ENCODE measurements around the gene CUX1.
"Not testable (repeated sequence)": the region's sequence is repeated elsewhere in the genome, so short reads cannot be mapped to it uniquely, and the experiment has no call there.

Gene CUX1

DNA sequence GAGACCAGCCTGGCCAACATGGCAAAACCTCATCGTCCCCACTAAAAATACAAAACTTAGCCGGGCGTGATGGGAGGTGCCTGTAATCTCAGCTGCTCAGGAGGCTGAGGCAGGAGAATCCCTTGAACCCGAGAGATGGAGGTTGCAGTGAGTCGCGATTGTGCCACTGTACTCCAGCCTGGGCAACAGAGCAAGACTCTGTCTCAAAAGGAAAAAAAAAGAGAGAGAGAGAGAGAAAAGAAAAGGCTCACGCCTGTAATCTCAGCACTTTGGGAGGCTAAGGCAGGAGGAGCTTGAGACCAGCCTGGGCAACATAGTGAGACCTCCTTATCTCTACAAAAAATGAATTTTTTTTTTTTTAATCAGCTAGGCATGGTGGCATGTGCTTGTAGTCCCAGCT lies 157.6 kb downstream of the CUX1 start:
- in situ Hi-C loops (cut with MboI; ENCODE audit: low sequenced_read_pairs): no loop called here

DNA sequence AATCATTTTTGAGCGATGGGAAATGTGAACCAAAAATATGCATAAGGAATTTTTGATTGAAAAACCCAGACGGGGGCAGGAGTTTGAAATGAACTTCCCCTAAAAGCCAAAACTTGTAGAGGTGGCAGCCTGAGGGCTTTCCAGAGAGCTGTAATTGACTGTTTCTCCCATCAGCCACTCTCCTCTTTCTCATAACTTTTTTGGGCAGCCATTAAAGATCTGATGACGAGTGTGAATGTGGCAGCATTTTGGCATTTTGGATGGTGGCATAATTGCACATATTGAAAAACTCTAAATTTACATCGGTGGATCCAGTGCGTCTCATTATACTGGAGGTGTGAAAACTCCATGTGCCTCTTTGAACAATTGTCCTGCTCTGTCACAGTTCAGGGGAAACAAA lies 159.0 kb downstream of the CUX1 start:
- in situ Hi-C loops (cut with MboI; ENCODE audit: low sequenced_read_pairs): no loop called here

DNA sequence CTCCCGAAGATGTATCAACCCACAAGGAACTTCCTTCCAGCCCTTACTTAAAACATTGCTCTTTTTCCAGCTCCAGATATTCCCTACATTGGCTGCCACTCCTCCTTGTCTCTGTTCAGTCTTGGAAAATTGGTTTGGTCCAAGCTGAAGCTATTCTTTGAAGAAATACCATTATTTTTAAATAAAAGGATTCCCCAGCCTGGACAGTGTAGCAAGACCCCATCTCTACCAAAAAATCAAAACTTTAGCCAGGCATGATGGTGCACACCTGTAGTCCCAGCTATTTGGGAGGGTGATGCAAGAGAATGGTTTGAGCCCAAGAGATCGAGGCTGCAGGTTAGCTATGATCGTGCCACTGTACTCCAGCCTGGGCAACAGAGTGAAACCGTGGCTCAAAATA lies 159.8 kb downstream of the CUX1 start:
- in situ Hi-C loops (cut with MboI; ENCODE audit: low sequenced_read_pairs): no loop called here

DNA sequence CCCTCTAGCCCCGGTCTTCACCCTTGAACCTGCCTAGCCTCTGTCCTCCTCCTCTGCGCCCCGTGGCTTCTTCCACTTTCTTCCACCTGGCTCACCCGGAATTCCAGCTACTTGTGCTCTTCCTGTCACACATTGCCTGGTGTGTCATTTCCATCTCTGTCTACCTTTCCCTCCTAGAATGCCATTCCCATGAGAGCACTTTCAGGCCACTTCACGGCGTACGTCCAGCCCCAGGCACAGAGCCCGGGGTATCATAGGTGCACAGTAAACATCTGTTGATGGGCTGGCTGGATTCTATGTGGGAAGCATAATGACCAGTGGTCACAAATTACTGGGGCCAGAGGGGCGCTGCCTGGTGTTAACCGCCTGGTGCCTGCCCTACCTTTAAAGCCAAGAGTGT lies 161.3 kb downstream of the CUX1 start:
- in situ Hi-C loops (cut with MboI; ENCODE audit: low sequenced_read_pairs): no loop called here

DNA sequence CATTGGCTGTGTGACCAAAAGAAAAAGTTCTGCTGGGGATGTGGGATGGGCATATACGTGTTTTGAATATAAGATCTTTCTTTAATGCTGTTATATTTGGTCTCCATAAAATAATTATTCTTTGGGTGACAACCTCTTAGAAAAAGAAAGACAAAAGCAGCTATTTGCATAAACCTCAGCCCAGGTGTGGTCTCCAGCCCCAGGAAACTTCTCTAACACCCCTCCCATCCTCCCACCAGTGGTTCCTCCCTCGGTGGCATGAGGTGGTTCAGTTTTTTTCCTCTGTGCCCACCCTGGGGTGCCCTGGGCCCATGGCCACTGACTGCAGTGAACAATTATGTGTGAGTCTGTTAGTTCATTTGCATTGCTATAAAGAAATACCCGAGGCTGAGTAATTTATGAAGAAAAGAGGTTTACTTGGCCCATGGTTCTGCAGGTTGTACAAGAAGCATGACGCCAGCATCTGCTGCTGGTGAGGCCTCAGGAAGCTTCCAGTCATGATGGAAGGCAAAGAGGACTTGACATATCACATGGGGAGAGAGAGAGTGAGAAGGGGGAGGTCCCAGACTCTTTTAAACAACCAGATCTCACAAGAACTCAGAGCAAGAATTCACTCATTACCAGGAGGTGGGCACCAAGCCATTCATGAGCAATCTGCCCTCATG lies 165.9 kb downstream of the CUX1 start:
- in situ Hi-C loops (cut with MboI; ENCODE audit: low sequenced_read_pairs): no loop called here

DNA sequence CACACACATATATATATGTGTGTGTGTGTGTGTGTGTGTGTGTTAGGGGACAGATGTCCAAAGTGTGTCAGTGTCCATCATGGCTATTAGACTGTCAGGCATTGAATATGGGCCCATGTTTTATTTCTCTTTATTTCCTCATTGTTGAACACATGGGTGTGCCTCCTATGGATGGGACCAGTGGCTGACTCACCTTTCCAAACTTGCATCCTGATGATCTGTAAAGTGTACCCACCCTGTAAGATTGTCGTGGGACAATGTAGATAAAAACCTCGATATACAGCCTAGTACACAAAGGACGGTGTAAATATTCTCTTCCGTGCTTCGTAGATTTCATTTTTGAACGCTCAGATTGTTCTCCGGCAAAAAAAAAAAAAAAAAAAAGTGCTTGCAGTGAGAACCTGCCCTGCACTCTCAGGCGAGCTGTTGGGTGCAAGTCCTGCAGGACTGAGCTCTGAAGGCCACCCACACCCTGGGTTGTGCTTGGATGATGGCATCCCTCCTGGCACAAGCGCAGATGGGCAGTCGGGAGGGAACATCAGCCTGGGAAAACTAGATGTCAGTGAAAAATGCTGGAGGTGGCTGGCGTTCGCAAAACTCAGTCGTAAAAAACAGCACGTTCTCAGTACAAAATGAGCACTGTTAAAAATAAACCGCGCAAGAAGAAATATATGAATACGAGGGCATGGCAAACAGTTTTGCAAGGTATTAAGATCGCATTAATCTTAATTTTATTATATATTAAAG lies 166.9 kb downstream of the CUX1 start:
- in situ Hi-C loops (cut with MboI; ENCODE audit: low sequenced_read_pairs): no loop called here

DNA sequence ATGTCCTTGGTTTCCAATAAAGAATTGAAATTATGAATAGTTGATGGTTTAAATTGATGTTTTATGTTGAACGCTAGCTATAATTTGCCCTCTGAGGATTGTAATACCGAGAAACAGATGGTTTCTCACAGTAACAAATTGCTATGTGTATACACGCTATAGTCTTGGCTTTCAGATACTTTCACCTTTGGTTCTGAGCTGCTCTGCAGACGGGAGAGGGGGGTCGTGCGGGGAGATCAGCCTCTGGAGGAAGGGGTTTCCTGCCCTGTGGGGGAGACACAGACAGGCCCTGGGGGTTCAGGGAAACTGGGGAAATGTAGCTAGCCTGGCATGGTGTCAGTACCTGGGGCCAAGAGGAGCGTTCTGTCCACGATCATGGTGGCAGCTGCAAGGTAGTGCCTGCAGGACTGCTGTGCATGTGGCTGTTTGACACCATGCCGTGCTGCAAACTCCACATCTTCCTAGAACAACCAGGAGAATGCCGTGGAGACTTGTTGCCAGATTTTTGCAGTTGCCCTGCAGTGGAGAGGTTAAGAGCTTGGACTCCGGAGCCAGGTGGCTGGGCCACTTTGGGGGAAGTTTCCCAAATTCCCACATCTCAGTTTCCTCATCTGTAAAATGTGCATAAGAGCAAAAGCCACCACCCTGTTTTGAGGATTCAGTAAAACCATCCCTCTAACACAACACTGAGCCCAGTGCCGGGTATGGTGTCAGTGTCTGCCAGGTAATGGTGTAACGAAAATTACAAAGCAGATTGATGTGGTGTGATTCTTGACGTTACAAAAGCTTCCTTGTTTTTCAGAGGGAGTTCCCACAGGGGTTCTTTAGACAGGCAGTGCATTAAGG lies 167.9 kb downstream of the CUX1 start:
- in situ Hi-C loops (cut with MboI; ENCODE audit: low sequenced_read_pairs): no loop called here

DNA sequence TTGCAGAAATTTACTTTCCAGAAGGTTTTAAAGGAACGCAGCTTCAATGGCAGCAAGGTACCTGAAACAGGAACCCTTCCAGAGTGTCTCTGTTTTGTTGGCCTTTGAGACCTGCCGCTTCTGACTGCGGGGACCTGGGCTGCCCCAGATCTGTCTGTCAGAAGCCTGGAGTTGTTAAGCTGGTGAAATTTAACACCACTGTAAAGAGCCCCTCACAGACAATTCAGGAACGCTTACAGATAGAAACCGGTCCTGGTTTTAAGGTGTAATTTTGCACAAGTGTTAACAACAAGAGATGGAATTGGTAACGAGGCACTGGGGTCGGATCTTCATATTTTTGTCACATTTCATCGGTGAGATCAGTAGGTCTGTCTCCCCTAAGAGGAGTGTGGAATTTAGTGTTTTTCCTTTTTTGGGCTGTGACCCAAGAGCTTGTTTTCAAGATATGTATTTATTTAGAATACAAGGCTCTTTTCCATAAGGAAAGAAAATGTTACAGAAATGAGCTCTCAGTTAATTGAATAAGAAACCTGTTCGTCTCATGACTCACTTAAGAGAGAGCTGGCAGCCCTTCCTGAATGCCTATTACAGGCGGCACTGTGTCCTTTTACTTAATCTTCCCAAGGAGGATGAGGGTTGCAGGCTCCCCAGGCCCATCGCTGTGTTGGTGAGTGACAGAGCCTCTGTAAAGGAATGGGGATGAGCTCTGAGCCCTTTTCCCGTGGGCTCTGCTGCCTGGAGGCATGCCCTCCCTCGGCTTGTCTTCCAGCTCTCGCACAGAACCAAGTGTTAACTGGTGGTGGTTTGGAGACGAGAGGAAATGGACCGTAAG lies 168.7 kb downstream of the CUX1 start:
- in situ Hi-C loops (cut with MboI; ENCODE audit: low sequenced_read_pairs): no loop called here

DNA sequence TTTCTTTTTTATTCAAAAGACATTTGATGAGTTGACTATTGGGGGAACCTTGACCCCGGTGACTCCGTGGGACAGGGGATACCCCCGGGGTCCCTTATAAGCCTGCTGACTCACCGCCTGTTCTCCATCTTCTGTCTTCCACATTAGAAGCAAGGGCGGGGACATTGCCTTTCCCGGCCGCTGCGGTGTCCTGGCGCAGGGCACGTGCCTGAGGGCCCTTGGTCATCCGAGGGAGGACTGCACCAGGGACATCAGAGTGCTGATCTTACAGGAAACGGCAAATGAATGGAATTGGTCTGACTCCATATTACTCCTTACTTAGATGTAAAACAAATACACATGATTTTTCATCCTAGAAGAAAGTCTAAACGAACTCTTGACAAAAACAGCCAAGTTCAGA lies 170.1 kb downstream of the CUX1 start:
- in situ Hi-C loops (cut with MboI; ENCODE audit: low sequenced_read_pairs): no loop called here

DNA sequence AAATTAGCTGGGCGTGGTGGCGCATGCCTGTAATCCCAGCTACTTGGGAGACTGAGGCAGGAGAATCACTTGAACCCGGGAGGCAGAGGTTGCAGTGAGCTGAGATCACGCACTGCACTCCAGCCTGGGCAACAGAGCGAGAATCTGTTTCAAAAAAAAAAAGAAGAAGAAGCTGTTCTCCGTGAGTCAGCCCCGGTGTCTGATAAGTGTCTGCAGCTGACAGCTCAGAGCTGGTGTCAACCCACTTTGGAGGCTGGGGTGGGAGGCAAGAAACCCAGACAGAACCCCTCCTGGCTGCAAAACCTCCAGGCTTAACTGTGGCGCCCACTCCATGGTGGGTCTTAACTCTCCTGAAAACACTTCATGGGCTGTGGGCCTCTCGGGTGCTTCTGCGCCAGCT lies 170.6 kb downstream of the CUX1 start:
- in situ Hi-C loops (cut with MboI; ENCODE audit: low sequenced_read_pairs): not testable (repeated sequence)

DNA sequence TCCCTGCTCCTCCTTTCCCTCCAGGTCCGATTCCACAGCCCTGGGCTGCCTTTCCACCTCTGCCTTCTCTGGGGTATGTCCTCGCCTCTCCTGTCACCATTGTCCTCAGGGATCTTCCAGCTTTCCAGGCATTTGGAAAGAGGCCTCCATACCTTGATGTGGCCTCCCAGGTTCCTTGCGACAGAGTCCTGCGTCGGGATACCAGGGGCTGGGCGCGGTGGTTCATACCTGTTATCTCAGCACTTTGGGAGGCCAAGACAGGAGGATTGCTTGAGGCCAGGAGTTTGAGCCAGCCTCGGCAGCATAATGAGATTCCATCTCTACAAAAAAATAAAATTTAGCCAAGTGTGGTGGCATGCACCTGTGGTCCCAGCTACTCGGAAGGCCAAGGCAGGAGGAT lies 171.1 kb downstream of the CUX1 start:
- in situ Hi-C loops (cut with MboI; ENCODE audit: low sequenced_read_pairs): no loop called here

DNA sequence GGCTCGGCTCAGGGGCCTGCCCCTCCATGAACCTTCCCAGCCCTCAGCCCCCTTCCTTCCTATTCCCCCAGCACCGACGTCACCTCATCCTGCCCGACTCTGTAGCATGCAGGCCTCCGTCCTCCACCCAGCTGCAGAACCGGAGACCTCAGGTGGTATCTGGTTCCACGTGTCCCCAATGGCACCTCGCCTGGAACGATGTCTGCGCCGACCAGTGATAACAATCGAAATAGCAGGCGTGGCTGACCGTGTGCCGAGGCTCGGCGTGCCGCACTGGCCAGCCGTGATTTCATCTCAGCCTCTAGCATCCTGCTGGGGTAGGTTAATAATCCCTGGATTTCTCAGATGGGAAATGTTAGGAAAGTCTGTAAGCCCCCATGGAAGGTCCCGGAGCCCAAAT lies 171.7 kb downstream of the CUX1 start:
- in situ Hi-C loops (cut with MboI; ENCODE audit: low sequenced_read_pairs): no loop called here

DNA sequence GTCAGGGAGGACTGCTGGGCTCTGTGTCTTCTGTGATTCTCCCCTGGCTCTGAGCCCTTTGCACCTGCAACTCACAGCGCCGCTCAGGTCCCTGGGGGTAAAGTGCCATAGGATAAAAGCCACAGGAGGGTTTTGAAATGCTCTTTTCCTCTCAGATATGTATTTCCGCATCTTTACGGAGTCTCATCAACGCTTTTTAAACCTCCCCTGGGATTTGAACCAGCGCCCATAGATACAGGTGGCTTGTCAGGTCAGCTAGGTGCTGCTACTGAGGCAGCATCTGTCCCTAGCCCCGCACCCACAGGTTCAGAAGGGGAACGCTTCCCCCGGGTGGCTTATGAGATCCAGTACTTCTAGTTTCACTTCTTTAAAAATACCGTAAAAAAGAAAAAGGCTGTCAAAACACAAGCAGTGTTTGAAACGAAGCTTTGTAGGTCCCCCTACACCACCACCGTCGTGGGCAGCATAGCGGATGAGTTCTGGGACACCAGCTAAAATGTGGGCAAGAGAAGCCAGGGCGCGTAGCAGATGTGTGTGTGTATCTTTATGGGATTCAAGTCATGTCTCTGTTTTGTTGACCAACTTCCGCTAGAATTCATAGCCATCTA lies 173.5 kb downstream of the CUX1 start:
- in situ Hi-C loops (cut with MboI; ENCODE audit: low sequenced_read_pairs): no loop called here

DNA sequence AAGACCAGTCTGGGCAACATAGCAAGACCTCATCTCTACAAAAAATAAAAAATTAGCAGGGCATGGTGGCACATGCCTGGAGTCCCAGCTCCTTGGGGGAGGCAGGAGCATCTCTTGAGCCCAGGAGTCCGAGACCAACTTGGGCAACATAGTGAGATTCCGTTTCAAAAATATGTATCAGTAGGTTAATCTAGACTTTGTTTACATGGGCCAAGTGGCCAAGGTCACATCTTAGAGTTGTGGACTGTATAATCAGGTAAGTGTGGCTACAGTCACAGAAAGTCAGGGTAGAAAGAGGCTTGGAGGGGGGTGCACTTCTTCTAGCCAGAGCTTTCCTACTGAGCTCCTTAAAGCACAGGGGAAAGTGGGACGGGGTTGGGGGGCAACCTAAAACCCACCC lies 174.4 kb downstream of the CUX1 start:
- in situ Hi-C loops (cut with MboI; ENCODE audit: low sequenced_read_pairs): no loop called here

DNA sequence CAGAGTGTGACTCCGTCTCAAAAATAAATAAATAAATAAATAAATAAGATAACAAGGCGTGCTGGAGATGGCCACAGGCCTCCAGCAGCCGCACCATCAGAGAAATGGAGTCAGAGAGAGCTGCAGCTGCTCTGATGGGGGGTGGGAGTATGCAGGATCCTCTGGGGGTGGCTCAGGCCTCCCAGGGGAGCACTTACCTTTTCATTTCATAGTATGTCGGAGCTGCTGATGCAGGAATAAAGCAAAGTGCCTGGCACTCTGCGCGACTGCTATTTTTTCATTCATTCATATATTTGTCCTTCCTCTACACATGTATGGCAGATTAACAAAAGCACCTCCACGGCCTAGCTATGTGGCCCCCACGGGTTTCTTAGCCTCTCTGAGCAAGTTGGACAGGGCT lies 175.9 kb downstream of the CUX1 start:
- in situ Hi-C loops (cut with MboI; ENCODE audit: low sequenced_read_pairs): no loop called here

DNA sequence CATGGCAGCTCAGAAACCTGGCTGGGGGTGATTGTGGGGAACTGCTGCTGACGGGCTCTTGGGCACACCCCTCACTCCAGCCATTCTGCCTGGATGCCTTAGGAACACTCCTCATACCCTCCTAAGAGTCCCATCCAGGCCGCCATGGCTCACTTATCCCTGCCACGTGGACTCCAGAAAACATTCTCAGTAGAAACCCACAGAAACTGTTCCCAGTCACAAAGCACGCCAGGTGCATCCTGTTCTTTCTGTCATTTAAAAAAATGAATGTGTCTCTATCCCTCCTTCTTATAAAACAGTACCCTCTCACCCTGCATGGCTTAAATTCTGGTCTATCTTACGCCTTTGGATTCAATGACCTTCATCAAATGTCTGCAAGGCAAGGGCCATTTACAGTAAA lies 177.7 kb downstream of the CUX1 start:
- in situ Hi-C loops (cut with MboI; ENCODE audit: low sequenced_read_pairs): no loop called here

DNA sequence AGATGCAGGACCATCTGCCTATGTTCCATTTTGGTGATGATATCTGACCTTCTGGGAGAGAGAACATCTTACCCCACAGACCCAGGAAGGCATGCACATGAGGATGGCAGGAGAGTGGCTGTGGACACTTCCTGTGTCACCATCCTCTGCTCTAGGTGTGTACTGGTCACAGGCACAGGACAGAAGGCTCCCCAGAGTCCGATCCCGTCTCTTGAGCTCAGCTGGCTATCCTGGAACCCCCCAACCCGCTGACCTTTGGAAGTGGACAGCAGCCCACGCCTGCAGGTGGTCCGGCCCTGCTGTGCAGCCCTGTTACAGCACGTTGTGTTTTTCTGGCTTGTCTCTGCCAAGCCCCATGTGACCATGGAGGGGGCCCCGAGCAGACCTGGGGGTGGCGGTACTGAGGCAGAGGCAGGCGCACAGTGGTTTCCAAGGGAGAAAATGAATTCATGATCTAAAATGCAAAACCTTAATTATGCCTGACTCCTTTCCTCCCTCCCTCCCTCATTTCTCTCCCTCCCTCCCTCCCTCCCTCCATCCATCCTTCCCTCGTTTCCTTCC lies 178.8 kb downstream of the CUX1 start:
- in situ Hi-C loops (cut with MboI; ENCODE audit: low sequenced_read_pairs): no loop called here

DNA sequence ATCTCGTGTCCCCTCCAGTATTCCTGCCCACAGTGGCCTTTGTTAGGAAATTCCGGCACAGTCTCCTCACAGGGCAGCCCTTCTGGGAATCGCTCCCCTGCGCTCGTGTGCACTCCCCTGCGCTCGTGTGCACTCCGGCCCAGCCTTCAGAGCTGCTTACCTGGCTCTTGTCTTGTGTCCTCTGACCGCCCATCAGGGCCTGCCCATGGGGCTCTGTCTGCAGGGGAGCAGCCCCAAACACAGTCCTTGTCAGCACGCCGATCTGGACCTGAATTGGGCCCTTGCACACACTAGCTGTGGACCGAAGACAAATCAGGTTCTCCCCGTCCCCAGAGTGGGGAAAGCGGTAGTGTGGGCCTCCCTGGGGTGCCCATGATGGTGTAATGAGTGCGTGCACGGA lies 179.4 kb downstream of the CUX1 start:
- in situ Hi-C loops (cut with MboI; ENCODE audit: low sequenced_read_pairs): no loop called here

DNA sequence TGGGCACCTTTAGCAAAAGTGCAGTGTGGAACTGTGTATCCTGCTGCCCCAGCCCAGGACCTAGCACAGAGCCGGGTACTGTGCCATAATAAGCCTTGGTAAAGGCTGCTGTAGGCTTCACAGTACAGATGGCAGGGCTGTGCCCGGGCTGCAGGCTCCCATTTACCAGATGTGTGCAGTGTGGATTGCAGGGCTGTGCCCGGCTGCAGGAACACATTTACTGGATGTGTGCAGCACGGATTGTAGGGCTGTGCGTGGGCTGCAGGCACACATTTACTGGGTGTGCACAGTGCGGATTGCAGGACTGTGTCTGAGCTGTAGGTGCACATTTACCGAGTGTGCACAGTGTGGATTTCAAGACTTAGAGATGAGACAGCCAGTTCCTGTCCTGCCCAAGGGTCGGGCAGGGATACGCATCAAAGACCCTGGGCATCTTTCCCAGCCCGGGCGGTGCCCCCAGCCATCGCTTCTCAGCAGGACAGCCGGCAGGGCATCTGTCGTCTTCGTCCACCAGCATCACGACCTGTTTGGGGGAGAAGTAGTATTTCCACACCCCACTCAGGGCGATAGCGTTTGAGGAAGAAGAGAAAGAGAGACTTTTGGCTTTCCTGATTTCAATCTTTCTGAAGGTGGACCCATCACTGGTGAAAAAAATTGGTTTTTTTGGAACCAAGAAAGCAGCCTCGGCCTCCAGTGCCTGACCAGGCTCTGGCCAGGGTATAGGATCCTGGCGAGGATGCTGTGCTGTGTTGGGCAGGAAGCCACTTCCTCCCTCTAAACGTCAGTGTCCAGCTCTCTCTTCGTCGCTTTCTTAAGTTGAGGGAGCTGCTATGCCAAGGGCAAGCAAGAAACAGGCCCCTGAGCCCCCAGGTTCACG lies 180.8 kb downstream of the CUX1 start:
- in situ Hi-C loops (cut with MboI; ENCODE audit: low sequenced_read_pairs): no loop called here

Measured in hTERT RPE-1 (cell line).